ENCODE measurements around the gene CDHR2.

CDHR2 gene

DNA sequence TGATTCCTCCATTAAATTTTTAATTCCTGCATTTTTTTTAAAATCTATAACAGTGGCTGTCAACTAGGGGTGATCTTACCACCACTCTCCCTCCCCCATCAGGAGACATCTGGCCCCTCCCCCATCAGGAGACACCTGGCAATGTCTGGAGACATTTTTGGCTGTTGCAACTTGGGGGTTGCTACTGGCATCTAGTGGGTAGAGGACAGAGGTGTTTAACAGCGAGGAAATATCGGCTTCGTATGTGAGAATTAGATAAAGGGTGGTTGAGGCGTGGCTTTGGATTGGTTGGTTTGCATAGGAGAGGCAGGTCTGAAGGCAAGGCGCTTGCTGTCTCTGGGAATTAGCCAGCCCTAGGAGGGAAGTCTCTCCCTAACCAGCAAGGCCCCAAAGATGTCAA is 10.5 kb downstream of the CDHR2 start:
- no peak overlapping the region for H3K4me3 ChIP-seq (ENCODE audit: low read depth, low read length)
- TF ChIP-seq, protein P1, sequence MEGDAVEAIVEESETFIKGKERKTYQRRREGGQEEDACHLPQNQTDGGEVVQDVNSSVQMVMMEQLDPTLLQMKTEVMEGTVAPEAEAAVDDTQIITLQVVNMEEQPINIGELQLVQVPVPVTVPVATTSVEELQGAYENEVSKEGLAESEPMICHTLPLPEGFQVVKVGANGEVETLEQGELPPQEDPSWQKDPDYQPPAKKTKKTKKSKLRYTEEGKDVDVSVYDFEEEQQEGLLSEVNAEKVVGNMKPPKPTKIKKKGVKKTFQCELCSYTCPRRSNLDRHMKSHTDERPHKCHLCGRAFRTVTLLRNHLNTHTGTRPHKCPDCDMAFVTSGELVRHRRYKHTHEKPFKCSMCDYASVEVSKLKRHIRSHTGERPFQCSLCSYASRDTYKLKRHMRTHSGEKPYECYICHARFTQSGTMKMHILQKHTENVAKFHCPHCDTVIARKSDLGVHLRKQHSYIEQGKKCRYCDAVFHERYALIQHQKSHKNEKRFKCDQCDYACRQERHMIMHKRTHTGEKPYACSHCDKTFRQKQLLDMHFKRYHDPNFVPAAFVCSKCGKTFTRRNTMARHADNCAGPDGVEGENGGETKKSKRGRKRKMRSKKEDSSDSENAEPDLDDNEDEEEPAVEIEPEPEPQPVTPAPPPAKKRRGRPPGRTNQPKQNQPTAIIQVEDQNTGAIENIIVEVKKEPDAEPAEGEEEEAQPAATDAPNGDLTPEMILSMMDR (IDR thresholded peaks at IDR 0.05; ENCODE audit: low read depth, low read length) = no peak

DNA sequence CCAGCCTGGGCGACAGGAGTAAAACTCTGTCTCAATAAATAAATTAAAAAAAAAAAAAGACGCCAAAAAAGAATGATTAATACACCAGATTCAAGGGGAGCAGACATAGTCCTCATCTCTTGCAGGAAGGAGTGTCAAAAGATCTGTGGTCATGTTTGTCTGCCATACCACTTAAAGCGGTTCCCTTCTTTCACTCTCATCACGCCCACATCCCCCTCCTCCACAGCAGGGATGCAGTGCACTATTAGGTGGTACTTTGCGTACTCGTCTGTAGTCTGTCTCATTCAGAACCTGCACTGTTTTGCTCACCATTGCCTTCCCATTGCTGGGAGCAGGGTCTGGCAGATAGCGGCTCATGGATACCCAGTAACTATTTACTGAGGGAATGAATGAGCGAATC is 11.2 kb downstream of the CDHR2 start:
- TF ChIP-seq, protein P1 (IDR thresholded peaks at IDR 0.05; ENCODE audit: low read depth, low read length) = no peak
- H3K4me3 ChIP-seq (ENCODE audit: low read depth, low read length) = no peak overlapping the region

DNA sequence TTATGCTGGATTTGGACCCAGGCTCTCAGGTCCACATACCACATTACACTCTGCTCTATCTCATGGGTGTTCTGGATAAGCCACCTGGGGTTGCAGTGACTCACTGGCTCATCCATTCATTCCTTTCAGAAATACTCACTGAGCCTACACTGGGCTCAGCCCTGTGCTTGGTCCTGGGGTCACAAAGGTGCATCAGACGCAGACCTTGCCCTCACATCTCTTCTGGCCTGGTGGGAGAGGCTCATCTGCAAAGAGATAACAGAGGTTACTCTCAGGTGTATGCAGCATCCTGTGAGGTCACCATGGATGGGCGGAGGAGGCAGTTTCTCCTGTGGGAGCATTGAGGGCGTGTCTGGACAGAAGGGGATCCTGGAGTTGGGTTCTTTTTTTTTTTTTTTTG is 12.1 kb downstream of the CDHR2 start:
- no peak overlapping the region for H3K4me3 ChIP-seq (ENCODE audit: low read depth, low read length)
- TF ChIP-seq, protein P1 (IDR thresholded peaks at IDR 0.05; ENCODE audit: low read depth, low read length) = no peak

DNA sequence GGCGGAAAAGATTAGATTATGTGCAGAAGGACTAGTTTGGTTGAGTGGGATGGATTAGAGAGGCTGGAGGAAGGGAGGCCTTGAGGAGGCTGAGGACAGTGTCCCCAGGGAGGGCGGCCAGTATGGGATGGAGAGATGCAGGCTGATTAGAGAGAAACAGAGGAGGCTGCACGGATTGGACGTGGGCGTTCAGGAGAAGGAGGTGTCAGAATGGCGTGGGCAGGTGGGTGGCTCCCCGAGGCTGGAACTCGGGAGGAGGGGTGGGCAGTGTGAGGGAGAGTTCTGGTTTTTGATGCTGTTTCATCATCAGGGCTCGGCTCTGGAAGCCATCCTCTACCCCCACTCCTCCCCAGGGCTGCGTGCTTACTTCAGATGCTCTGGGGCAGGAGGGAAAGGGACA is 13.0 kb downstream of the CDHR2 start:
- TF ChIP-seq, protein P1 (IDR thresholded peaks at IDR 0.05; ENCODE audit: low read depth, low read length) = no peak
- no peak overlapping the region for H3K4me3 ChIP-seq (ENCODE audit: low read depth, low read length)

DNA sequence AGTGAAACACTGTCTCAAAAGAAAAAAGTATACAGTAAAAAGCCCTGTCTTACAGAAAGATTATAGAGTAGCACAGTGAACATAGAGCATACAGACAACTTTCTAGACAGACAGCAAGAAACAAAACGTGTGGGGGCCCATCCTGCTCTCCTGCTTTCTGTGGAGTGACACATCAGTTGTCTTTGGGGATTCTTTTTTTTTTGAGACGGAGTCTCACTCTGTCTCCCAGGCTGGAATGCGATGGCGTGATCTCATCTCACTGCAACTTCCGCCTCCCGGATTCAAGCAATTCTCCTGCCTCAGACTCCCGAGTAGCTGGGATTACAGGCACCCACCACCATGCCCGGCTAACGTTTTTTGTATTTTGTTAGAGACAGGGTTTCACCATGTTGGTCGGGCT is 14.9 kb downstream of the CDHR2 start:
- no peak overlapping the region for H3K4me3 ChIP-seq (ENCODE audit: low read depth, low read length)
- TF ChIP-seq, protein P1 (IDR thresholded peaks at IDR 0.05; ENCODE audit: low read depth, low read length) = no peak

DNA sequence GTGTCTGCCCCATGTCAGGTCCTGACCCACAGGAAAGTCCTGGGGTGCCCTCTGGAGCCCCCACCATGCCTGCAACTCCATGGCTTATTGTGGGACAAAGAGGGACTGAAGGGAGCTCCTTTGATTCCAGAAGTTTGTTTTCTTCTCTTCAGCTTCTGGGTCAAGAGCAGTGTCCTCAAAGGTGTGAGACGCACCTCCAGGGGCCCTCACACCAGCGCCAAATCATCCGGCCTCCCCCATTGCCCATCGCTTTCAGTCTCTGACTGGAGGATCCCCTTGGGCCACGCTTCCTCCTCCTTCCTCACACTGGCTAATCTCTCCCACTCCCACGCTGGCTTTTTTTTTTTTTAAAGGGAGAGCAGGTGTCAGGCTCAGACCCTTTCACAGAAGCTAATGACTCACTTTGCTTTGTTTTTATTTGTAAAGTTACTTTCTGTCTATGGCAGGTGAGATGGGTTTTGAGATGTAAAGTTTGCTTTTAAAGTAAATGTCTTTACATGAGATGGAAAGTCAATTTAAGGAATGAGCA is 16.7 kb downstream of the CDHR2 start:
- no peak overlapping the region for H3K4me3 ChIP-seq (ENCODE audit: low read depth, low read length)
- TF ChIP-seq, protein P1 (IDR thresholded peaks at IDR 0.05; ENCODE audit: low read depth, low read length) = no peak

DNA sequence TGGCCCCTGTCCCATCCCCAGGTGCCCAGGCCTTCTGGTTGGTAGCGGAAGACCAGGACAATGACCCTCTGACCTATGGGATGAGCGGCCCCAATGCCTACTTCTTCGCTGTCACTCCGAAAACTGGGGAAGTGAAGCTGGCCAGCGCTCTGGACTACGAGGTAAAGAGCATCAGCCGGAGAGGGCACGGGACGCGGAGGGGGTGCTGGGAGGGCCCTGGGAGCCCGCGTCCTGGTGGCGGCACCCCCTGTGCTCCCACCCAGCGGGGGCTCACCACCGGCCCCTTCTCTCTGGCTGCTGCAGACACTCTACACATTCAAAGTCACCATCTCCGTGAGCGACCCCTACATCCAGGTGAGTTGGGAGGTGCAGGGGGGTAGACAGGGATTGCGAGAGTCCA is 19.5 kb downstream of the CDHR2 start:
- TF ChIP-seq, protein P1 (IDR thresholded peaks at IDR 0.05; ENCODE audit: low read depth, low read length) = no peak
- no peak overlapping the region for H3K4me3 ChIP-seq (ENCODE audit: low read depth, low read length)
